HG02943 (cell line): ENCODE data around the gene GRAP.
"Not testable (repeated sequence)": the region's sequence is repeated elsewhere in the genome, so short reads cannot be mapped to it uniquely, and the experiment has no call there.

Experiments
- ATAC-seq: cut with Tn5 transposase; IDR thresholded peaks from one replicate; pipeline ENCODE4 v1.9.1; 2021; ENCODE audit warnings: mild to moderate bottlenecking, low read depth, moderate library complexity; ENCODE audit not compliant: unreplicated experiment

Gene GRAP

DNA sequence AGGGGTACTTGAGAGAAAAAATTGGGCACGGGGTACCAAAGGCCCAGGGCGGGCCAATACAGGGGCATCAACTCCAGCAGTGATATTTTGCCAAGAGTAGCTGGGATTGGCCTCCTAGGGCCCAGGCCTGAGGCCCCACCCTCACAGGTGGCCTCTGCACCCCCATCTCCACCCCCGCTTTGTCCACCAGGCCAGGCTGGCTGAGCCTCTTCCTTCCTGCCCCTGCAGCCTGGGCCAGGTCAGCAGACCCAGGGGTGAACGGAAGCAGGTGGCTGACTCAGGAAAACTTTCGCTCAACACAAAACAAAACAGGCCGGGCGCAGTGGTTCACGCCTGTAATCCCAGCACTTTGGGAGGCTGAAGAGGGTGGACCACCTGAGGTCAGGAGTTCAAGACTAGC lies 3.7 kb downstream of the GRAP start:
- not testable (repeated sequence) for ATAC-seq

- ATAC-seq: not testable (repeated sequence)
These were observed 4.4 kb downstream of the GRAP start for GRCh38 chr17:19042369-19042768.

DNA sequence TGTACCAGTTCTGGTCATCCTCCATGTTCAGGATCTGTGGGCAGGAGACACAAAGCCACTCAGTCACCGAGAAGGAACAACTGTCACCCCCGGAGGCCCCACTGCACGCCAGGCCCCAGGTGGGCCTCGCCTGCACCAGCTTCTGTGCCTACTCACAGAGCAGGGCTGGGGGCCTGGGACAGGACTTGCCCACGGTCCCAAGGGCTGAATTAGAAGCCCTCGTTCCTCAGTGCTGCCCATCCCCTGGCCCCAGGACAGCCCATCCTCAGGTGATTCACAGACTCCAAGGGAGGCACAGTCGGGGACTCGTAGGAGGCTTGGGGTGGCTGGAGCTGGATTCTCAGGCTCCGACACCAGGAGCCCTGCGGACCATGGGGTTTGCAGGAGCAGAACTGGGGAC lies 4.9 kb downstream of the GRAP start:
- not testable (repeated sequence) for ATAC-seq

DNA sequence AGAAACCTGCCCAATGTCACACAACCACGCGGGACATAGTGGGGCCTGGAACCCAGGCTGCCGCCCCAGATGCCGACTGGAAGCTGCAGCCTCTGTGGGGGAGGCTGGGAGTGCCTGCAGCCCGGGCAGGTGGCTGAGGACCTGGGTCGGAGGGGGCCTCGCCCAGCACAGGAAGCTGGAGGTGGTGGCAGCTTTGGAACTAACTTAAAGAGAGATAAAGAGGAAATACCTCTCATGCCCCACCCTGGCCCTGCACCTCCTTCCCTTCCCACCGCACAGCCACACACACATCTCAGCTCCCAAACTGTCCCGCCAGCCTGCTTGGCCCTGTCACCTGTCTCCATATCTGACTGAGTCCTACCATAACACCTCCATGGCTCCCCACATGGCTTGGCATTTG lies 6.4 kb downstream of the GRAP start:
- not testable (repeated sequence) for ATAC-seq

DNA sequence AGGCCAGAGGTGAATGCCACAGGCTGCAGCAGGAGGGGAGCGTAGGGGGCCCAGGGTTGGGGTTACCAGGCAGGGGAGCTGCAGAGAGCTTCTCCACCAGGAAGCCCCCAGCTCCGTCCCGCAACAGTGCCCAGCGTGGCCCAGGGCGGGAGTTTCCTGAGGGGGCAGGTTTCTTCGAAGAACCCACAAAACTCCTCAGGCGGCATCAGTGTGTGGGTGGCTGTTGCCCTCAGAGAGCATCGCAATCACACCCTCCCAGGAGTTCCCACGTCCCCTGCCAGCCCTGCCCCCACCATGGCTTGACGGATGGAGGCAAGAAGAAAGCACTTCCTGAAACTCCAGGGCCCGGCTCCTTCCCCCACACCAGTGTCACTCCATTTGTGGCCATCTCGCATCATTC lies 8.0 kb downstream of the GRAP start:
- ATAC-seq: not testable (repeated sequence)

GRCh38 chr17:19038007-19038406 lies 8.8 kb downstream of the GRAP start:
- not testable (repeated sequence) for ATAC-seq

GRCh38 chr17:19037547-19037946 lies 9.2 kb downstream of the GRAP start:
- not testable (repeated sequence) for ATAC-seq

GRCh38 chr17:19036186-19036585 lies 10.6 kb downstream of the GRAP start:
- peak; percentile 33 for ATAC-seq

DNA sequence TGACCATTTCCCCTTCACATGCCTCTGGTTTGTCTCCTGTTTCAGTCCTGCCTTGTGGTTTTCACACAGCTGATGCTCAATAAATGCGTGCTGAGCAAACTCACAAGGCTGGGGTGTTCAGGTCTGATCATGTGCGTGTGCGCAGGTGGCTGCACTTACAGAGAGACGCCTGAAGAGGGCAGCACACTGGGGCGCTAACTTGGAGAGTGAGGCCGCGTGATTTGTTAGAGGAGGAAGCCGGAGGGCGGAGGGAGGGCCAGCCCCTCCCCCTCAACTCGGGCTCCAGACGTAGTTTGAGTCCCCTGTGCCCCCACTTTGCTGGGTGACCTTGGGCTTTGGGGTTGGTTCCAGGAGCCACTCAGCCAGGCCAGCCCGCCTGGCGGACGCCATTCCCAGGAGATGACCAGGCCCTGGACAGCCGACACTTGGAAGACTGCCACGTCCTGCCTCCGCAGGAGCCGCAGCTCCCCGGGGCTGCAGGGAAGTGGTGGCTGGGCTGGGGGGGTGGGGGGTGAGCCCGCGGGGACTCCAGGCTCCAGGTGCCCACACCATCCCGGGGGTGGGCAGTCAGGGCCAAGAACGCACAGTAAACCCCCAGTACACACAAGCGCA lies 14.3 kb downstream of the GRAP start:
- ATAC-seq: not testable (repeated sequence)

GRCh38 chr17:19031729-19032128 lies 15.0 kb downstream of the GRAP start:
- not testable (repeated sequence) for ATAC-seq

DNA sequence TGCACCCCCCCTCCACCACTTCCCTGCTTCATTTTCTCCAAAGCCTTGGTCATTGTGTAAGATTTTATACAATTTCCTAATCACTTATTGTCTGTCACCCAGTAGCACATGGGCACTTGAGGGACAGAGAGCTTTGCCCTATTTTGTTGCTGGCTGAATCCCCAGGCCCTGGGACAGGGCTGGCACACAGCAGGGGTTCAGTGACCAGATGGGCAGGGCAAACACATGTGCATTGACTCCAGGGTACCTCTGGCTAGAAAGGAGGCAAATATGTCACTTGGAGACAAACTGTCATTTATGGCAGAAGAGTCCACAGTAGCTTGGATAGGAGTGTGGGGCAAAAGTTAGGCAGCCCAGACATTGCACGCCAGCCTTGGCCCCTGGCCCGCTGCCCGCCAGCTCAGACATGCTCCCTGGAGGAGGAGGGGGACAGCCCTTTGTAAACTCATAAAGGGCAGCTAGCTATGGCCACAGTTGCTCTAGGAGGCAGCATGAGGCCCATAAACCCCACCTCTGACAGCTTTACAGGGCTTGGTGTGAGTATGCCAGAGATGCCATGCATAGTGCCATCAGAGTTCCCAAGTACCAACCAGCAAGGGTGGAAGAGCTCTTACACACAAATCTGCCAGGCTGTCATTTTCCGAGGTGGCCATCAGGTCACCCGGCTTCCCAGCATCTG lies 15.8 kb downstream of the GRAP start:
- ATAC-seq: not testable (repeated sequence)

GRCh38 chr17:19029740-19030139 lies 17.0 kb downstream of the GRAP start:
- not testable (repeated sequence) for ATAC-seq

DNA sequence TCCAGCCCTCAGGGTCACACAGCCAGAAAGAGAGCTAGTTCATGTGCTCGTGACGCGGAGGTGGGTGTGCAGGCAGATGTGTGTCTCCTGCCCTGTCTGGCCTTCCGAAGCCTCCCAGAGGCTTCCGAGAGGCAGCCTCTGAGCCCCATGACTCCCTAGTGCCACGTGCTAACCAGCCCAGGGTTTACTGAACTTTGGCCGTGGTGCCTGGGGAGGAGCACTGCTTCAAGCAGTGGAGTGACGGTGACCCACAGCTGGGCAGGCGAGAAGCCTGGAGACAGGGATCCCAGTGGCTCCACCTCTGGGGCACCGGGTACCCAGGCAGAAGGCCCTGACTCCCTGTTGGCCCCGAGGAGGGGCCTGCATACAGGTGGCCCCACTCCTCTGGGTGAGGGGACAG lies 18.1 kb downstream of the GRAP start:
- ATAC-seq: not testable (repeated sequence)

DNA sequence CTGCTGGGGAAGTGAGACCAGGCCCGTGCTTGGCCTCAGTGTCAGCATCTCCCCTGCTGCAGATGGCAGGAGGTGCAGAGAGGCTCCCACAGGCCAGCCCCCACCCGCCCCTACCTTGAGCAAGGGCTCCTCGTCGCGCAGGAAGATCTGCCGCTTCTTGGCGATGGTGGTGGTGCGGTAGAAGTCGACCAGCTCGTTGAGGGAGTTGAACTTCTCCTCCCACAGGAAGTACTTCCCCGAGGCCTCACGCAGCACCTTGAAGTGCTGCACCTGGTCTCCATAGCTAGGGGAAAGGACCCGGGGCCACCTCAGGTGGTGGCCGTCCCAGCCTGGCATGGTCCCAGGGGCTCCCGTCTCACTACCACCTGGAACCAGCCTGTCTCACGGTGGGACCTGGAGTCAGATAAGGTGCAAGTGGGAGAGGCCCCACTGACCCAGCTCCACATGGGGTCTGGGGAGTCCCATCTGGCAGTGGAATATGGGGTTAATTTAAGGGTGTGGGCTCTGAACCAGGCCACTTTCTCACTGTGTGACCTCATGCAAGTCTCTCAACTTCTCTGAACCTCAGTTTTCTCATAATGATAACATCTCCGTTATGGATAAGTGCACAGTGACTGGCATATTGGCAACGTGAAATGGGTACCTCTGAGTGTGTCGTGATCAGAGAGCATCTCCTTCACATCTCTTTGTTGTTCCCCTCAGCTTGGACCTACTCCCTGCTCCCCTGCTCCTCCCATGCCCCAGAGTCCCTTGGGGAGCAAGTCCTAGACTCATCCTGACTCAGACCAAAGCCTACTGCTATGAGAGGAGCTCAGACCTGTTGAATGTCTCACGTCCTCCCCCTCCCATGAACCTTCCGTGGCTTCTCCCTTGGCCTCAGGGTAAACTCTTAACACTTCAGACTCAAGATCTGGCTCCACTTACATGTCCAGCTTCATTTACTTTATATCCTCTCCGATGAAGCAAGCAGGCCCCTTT lies 22.4 kb downstream of the GRAP start:
- ATAC-seq: no peak

DNA sequence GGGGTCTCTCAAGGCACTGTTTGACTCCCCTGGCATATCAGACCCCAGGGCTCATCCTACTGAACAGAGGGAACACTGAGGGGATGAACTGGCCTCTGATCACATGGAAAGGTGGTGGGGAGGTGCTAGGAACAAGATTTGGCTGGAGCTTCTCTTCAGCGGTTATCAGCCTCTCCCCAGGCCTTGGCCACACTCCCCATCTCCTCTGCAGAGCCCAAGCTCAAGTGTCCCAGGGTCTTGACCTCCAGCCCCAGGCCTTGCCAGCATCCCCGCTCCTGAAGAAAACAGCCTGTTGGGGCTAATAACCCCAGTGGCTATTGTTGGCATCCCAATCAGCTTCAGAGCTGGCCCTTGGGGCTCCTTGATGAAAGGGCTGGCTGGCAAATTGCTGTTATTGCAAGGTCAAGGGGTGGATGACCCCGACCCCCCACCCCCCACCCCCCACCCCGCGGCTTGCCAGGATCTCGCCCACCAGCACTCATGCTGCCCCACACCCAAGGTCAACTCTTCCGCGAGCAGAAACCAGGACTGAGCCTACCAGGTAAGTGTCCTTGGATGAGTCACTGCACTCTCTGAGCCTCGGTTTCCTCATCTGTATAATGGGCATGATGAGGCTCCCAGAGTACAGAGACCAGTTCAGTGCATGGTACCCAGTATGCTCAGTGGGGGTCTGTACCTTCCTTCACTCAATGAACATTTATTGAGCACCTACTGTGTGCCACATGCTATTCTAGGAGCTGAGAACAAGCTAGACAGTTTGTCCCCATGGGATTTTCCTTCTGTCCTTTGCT lies 23.4 kb downstream of the GRAP start:
- ATAC-seq: no peak

GRCh38 chr17:19022747-19023146 lies 24.0 kb downstream of the GRAP start:
- no peak for ATAC-seq

DNA sequence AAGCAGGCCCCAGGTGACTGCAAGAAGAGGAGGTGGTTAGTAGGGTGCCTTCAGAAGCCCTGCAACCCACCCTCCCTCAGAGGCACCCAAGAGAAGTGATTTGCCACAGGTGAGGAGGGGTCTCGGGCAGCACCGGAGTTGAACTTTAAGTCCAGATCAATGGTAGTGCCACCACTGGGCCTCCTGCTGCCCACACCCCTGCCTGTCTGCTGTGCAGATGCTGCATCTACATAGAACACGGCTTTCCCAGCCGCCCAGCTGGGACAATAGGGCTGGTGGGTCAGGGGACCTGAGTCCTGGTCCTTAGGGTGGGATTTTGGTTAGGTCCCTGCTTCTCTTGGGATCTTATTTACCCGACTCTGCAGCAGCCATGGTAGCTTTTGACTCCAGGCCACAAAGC lies 24.6 kb downstream of the GRAP start:
- no peak for ATAC-seq

GRCh38 chr17:19021622-19022083 lies 25.1 kb downstream of the GRAP start:
- no peak for ATAC-seq

DNA sequence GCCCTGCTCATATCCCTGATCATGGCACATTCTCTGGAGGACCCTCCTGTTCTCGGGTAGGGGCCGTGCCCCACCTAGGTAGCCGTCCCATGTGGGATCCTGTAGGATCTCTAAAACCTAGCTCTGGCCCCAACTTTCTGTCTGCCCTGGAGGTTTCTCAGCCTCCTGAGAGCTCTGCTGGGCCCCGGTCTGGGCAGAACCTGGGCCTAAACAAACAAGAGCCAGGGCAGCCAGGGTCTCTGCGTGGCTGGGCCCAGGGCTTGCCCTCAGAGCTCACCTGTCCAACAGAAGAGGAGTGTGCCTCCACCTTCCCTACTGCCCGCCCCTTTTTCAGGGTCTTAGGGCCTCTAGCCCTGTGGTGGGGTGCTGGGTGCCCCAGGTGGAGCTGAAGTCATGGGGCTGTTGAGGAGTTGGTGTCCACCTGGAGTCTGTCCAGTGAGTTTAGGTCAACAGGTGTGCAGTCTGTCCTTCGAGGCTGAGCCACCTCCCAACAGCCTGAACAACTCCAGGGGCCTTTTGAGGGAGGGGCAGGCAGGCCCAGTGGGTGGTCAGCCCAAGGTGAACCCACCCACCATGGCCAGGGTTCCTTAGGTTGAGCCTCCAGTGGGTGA lies 25.6 kb downstream of the GRAP start:
- ATAC-seq: not testable (repeated sequence)

- no peak for ATAC-seq
These were observed 26.7 kb downstream of the GRAP start for GRCh38 chr17:19020016-19020415.
